GM06990 (cell line): ENCODE data around the gene C16orf54.
"Not testable (repeated sequence)": the region's sequence is repeated elsewhere in the genome, so short reads cannot be mapped to it uniquely, and the experiment has no call there.

Experiments used
- DNase-seq: peaks from one replicate; pipeline ENCODE4 v3.0.0-alpha.2; 2011; ENCODE audit not compliant: insufficient read length; ENCODE audit errors: extremely low read depth
- H3K27me3 ChIP-seq: replicated peaks from 2 replicates; pipeline ENCODE4 v1.6.0; 2011; ENCODE audit warnings: low read length; ENCODE audit not compliant: control insufficient read depth, insufficient read depth
- H3K36me3 ChIP-seq: 2 replicates; pipeline ENCODE4 v1.5.1; 2011; ENCODE audit warnings: low read length; ENCODE audit not compliant: control insufficient read depth, insufficient read depth
- H3K4me3 ChIP-seq: replicated peaks from 2 replicates; pipeline ENCODE4 v1.5.1; 2011; ENCODE audit warnings: low read depth, mild to moderate bottlenecking, control low read depth, low read length
- CTCF ChIP-seq: IDR thresholded peaks from 2 replicates; pipeline ENCODE4 v1.5.1; 2011; ENCODE audit warnings: low read length, control low read depth, mild to moderate bottlenecking, inconsistent platforms; ENCODE audit not compliant: insufficient read depth, poor library complexity, severe bottlenecking

Gene C16orf54

GRCh38 chr16:29714396-29714795 lies 31.4 kb downstream of the C16orf54 start:
- H3K27me3 ChIP-seq, result no peaks in the 10 kb centered on the region
- H3K36me3 ChIP-seq, result no peaks in the 10 kb centered on the region
- no peak for TF ChIP-seq CTCF
- no peak overlapping the region for H3K4me3 ChIP-seq
- DNase-seq, result no peak

GRCh38 chr16:29712809-29713208 lies 33.0 kb downstream of the C16orf54 start:
- H3K4me3 ChIP-seq, result no peak overlapping the region
- no peak for DNase-seq
- no peaks in the 10 kb centered on the region for H3K36me3 ChIP-seq
- no peaks in the 10 kb centered on the region for H3K27me3 ChIP-seq
- TF ChIP-seq CTCF, result no peak

GRCh38 chr16:29710227-29711219 lies 35.3 kb downstream of the C16orf54 start:
- no peaks in the 10 kb centered on the region for H3K36me3 ChIP-seq
- DNase-seq, result no peak
- TF ChIP-seq CTCF, result peak; percentile 65
- no peaks in the 10 kb centered on the region for H3K27me3 ChIP-seq
- no peak overlapping the region for H3K4me3 ChIP-seq

- not testable (repeated sequence) for H3K4me3 ChIP-seq, H3K36me3 ChIP-seq, DNase-seq, H3K27me3 ChIP-seq
These were observed 36.1 kb downstream of the C16orf54 start for GRCh38 chr16:29709657-29710056.

GRCh38 chr16:29708917-29709600 lies 36.7 kb downstream of the C16orf54 start:
- Histone ChIP-seq H3K27me3 (no peaks in the 10 kb centered on the region), H3K4me3 (no peak overlapping the region), H3K36me3 (no peaks in the 10 kb centered on the region)
- no peak for TF ChIP-seq CTCF
- DNase-seq, result no peak

- DNase-seq, H3K36me3 ChIP-seq: not testable (repeated sequence)
These were observed 38.6 kb downstream of the C16orf54 start for GRCh38 chr16:29707160-29707559.

More at GRCh38 chr16:29707160-29707559, 38.6 kb downstream of the C16orf54 start:
- H3K4me3 ChIP-seq, H3K27me3 ChIP-seq: not testable (repeated sequence)
